ENCODE data around the gene PIK3AP1. TPM values are rescaled to one million over a fixed set of nuclear protein-coding genes. Genes with fewer than 3 reads are reported as not detected.
"Not testable (repeated sequence)": the region's sequence is repeated elsewhere in the genome, so short reads cannot be mapped to it uniquely, and the experiment has no call there.

Gene PIK3AP1
- total RNA-seq, 4 donors from 2014 or later, result 1.4 to 3.2 (median 2.8) TPM

- no peak overlapping the region for H3K4me3 ChIP-seq
- in situ Hi-C loops (cut with MboI; ENCODE audit: low sequenced_read_pairs in 4 of 4), result no loop called here
- no peaks in the 10 kb centered on the region for H3K27me3 ChIP-seq
- H3K36me3 ChIP-seq, result no peaks in the 10 kb centered on the region
- DNase-seq (no peak), ATAC-seq (no peak)
- H3K4me1 ChIP-seq, result peaks cover 0 to 8% of the 10 kb centered on the region in 2 donors
- no peak overlapping the region for H3K27ac ChIP-seq
- no peaks in the 10 kb centered on the region for H3K9me3 ChIP-seq
- intact Hi-C loops (cut with DNase I; ENCODE audit: low total_unique reads), result no loop called here
- TF ChIP-seq POLR2A (IDR thresholded peaks at IDR 0.05) (no peak), CTCF (IDR thresholded peaks at IDR 0.05 in 4 of 5, conservative IDR thresholded peaks at IDR 0.05 in 1 of 5) (no peak)
These were observed 35.0 kb downstream of the PIK3AP1 start for GRCh38 chr10:96685306-96685705.

DNA sequence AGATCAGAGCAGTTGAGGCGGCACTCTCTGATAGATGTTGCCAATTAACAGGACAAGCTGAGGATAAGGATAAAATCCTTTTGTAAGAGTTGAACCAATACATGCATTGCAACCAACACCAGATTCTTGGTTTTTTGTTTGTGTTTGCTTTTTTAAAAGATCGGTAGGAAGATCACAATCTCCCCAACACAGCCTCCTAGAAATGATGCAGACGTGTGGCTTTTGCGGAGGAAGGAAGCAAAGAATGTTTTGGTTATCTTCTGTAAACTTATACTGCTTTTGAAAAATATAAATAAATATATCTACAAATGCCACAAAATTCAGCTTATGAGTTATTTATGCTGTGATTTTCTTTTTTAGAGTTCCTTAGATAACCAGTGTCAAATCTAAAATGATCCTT lies 35.5 kb downstream of the PIK3AP1 start:
- in situ Hi-C loops (cut with MboI; ENCODE audit: low sequenced_read_pairs in 4 of 4), result no loop called here

GRCh38 chr10:96683710-96684109 lies 36.6 kb downstream of the PIK3AP1 start:
- no peaks in the 10 kb centered on the region for H3K27me3 ChIP-seq
- H3K9me3 ChIP-seq, result no peaks in the 10 kb centered on the region
- ATAC-seq, result no peak
- no peaks in the 10 kb centered on the region for H3K36me3 ChIP-seq
- TF ChIP-seq POLR2A (IDR thresholded peaks at IDR 0.05) (no peak), CTCF (IDR thresholded peaks at IDR 0.05 in 4 of 5, conservative IDR thresholded peaks at IDR 0.05 in 1 of 5) (no peak)
- H3K4me1 ChIP-seq, result peaks cover 0 to 8% of the 10 kb centered on the region in 2 donors
- no peak overlapping the region for H3K27ac ChIP-seq
- no peak for DNase-seq
- intact Hi-C loops (cut with DNase I; ENCODE audit: low total_unique reads) (no loop called here), in situ Hi-C loops (cut with MboI; ENCODE audit: low sequenced_read_pairs in 4 of 4) (no loop called here)
- H3K4me3 ChIP-seq, result no peak overlapping the region

More for the DNA sequence above, 35.5 kb downstream of the PIK3AP1 start:
- Histone ChIP-seq H3K4me1 (peaks cover 0 to 8% of the 10 kb centered on the region in 2 donors), H3K36me3 (no peaks in the 10 kb centered on the region), H3K4me3 (no peak overlapping the region), H3K27me3 (no peaks in the 10 kb centered on the region), H3K27ac (no peak overlapping the region), H3K9me3 (no peaks in the 10 kb centered on the region)
- DNase-seq (no peak), ATAC-seq (no peak)
- intact Hi-C loops (cut with DNase I; ENCODE audit: low total_unique reads), result no loop called here
- no peak for TF ChIP-seq POLR2A (IDR thresholded peaks at IDR 0.05)
- TF ChIP-seq CTCF (IDR thresholded peaks at IDR 0.05 in 4 of 5, conservative IDR thresholded peaks at IDR 0.05 in 1 of 5), result no peak

GRCh38 chr10:96683065-96683464 lies 37.2 kb downstream of the PIK3AP1 start:
- Histone ChIP-seq H3K27me3 (no peaks in the 10 kb centered on the region), H3K4me1 (peaks cover 0 to 8% of the 10 kb centered on the region in 2 donors), H3K36me3 (no peaks in the 10 kb centered on the region), H3K27ac (no peak overlapping the region), H3K9me3 (no peaks in the 10 kb centered on the region), H3K4me3 (no peak overlapping the region)
- TF ChIP-seq CTCF (IDR thresholded peaks at IDR 0.05 in 4 of 5, conservative IDR thresholded peaks at IDR 0.05 in 1 of 5), result no peak
- TF ChIP-seq POLR2A (IDR thresholded peaks at IDR 0.05), result no peak
- DNase-seq, result no peak
- intact Hi-C loops (cut with DNase I; ENCODE audit: low total_unique reads) (no loop called here), in situ Hi-C loops (cut with MboI; ENCODE audit: low sequenced_read_pairs in 4 of 4) (no loop called here)
- no peak for ATAC-seq

DNA sequence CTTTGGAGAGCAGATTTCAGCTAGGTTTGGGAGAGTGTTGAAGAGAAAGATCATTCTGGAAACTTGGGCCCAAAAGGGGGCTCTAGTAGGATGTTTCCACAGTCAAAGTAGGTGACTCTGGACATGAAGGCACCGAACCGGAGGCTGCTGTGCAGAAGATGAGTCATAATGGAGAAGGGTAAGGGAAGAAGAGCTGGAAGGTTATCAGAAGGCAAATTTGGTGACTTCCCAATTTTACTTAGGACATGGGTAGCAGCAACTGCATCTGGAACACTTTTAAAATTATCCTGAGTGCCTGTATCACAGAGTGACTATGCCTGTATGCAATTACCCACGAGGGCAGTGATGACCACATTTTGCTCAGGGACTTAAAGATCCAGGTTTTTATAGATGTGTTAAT lies 38.8 kb downstream of the PIK3AP1 start:
- Histone ChIP-seq H3K9me3 (no peaks in the 10 kb centered on the region), H3K27ac (no peak overlapping the region), H3K36me3 (no peaks in the 10 kb centered on the region), H3K27me3 (no peaks in the 10 kb centered on the region), H3K4me1 (peaks cover 0 to 8% of the 10 kb centered on the region in 2 donors), H3K4me3 (no peak overlapping the region)
- intact Hi-C loops (cut with DNase I; ENCODE audit: low total_unique reads), result no loop called here
- ATAC-seq, result no peak
- TF ChIP-seq CTCF (IDR thresholded peaks at IDR 0.05 in 4 of 5, conservative IDR thresholded peaks at IDR 0.05 in 1 of 5) (no peak), POLR2A (IDR thresholded peaks at IDR 0.05) (no peak)
- in situ Hi-C loops (cut with MboI; ENCODE audit: low sequenced_read_pairs in 4 of 4), result no loop called here
- DNase-seq, result no peak

- intact Hi-C loops (cut with DNase I; ENCODE audit: low total_unique reads); in situ Hi-C loops (cut with MboI; ENCODE audit: low sequenced_read_pairs in 4 of 4); H3K27ac ChIP-seq: not testable (repeated sequence)
These were observed 39.9 kb downstream of the PIK3AP1 start for GRCh38 chr10:96680463-96680862.

More at GRCh38 chr10:96680463-96680862, 39.9 kb downstream of the PIK3AP1 start:
- H3K4me1 ChIP-seq, H3K9me3 ChIP-seq, H3K4me3 ChIP-seq, H3K36me3 ChIP-seq, DNase-seq, H3K27me3 ChIP-seq, ATAC-seq: not testable (repeated sequence)

All from gastrocnemius medialis (tissue), 4 donors.